ENCODE results near the gene FHOD3. TPM values are rescaled to one million over a fixed set of nuclear protein-coding genes. Genes with fewer than 3 reads are reported as not detected.
A peak's percentile ranks its signal among the peaks of the same experiment; 100 is the strongest.

FHOD3 gene
- total RNA-seq, 1 experiment from 2014 or later = 18.1 TPM

DNA sequence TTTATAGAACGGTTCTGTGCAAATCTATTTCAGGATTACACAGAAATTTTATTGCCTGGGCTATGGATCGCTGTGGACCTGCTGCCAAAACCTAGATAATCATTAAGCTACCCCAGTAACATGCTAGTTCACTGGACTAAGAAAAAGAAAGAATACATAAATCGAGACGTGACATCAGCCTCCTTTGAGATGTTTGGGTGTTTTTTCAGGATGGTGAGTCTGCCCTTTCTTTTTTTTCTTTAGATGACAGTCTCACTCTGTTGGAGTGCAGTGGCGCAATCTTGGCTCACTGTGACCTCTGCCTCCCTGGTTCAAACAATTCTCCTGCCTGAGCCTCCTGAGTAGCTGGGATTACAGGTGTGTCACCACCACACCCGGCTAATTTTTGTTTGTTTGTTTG lies 52.0 kb downstream of the FHOD3 start:
- peaks cover 38% of the 10 kb centered on the region for H3K79me2 ChIP-seq (ENCODE audit: low read length)
- no peak for ATAC-seq
- ChIA-PET POLR2A (ENCODE audit: unreplicated experiment) (no interaction called here), CTCF (no interaction called here)
- H3K4me3 ChIP-seq (ENCODE audit: low read length) = no peak overlapping the region
- H3K36me3 ChIP-seq (ENCODE audit: low read depth, low read length) = no peaks in the 10 kb centered on the region
- no peak overlapping the region for H3K4me2 ChIP-seq (ENCODE audit: low read length)
- no TSS peak for BruUV-seq (replicated peaks)
- H3K27me3 ChIP-seq (ENCODE audit: low read length) = no peaks in the 10 kb centered on the region
- no peaks in the 10 kb centered on the region for H3K9me3 ChIP-seq (ENCODE audit: low read length)
- intact Hi-C loops (cut with micrococcal nuclease) = no loop called here
- H3F3A ChIP-seq (ENCODE audit: low read length, unreplicated experiment) = no peaks in the 10 kb centered on the region
- no peaks in the 10 kb centered on the region for H3K9me2 ChIP-seq (replicated peaks; ENCODE audit: low read length)
- TF ChIP-seq, protein P1, sequence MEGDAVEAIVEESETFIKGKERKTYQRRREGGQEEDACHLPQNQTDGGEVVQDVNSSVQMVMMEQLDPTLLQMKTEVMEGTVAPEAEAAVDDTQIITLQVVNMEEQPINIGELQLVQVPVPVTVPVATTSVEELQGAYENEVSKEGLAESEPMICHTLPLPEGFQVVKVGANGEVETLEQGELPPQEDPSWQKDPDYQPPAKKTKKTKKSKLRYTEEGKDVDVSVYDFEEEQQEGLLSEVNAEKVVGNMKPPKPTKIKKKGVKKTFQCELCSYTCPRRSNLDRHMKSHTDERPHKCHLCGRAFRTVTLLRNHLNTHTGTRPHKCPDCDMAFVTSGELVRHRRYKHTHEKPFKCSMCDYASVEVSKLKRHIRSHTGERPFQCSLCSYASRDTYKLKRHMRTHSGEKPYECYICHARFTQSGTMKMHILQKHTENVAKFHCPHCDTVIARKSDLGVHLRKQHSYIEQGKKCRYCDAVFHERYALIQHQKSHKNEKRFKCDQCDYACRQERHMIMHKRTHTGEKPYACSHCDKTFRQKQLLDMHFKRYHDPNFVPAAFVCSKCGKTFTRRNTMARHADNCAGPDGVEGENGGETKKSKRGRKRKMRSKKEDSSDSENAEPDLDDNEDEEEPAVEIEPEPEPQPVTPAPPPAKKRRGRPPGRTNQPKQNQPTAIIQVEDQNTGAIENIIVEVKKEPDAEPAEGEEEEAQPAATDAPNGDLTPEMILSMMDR (conservative IDR thresholded peaks at IDR 0.05; ENCODE audit: low read depth, low read length) = no peak
- no peak for TF ChIP-seq EZH2 (IDR thresholded peaks at IDR 0.05; ENCODE audit: low read length, unreplicated experiment)
- no peak for TF ChIP-seq EZH2phosphoT487 (IDR thresholded peaks at IDR 0.05; ENCODE audit: borderline replicate concordance, low read length)
- peak; percentile 4 for DNase-seq
- H3K27ac ChIP-seq (ENCODE audit: low read length) = no peak overlapping the region
- H3K4me1 ChIP-seq (ENCODE audit: insufficient read depth, low read length) = peaks cover 19% of the 10 kb centered on the region
- H3K9ac ChIP-seq (ENCODE audit: low read length) = no peak overlapping the region
- H4K20me1 ChIP-seq (ENCODE audit: low read length) = no peaks in the 10 kb centered on the region
- H2AFZ ChIP-seq (ENCODE audit: low read length) = no peak overlapping the region

DNA sequence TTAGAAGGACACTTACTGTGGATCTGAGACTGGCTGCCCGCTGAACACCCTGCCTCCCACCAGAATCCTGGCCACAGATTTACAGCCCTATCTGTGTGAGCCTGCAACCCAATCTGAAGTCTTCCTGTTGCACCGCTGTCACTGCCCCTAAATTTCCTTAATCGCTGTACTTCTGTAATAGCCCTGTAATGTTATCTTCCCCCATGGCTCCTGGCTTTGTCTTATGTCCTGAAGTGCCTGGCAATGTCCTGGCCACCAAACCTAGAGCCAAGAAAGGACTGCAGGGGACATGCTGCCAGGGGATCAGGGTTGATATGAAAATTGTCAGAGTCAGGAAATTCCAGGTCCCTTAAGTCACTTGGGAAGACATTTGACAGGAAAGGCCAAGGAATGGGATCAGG lies 52.7 kb downstream of the FHOD3 start:
- ATAC-seq (no peak), DNase-seq (no peak)
- H3K9me2 ChIP-seq (replicated peaks; ENCODE audit: low read length) = no peaks in the 10 kb centered on the region
- POLR2A ChIA-PET (ENCODE audit: unreplicated experiment) = no interaction called here
- H3K79me2 ChIP-seq (ENCODE audit: low read length) = peaks cover 38% of the 10 kb centered on the region
- H3K9ac ChIP-seq (ENCODE audit: low read length) = no peak overlapping the region
- no peaks in the 10 kb centered on the region for H3K9me3 ChIP-seq (ENCODE audit: low read length)
- no peaks in the 10 kb centered on the region for H3F3A ChIP-seq (ENCODE audit: low read length, unreplicated experiment)
- no peak overlapping the region for H3K27ac ChIP-seq (ENCODE audit: low read length)
- no peak overlapping the region for H2AFZ ChIP-seq (ENCODE audit: low read length)
- no peaks in the 10 kb centered on the region for H3K36me3 ChIP-seq (ENCODE audit: low read depth, low read length)
- H3K4me1 ChIP-seq (ENCODE audit: insufficient read depth, low read length) = peaks cover 25% of the 10 kb centered on the region
- no TSS peak for BruUV-seq (replicated peaks)
- H3K27me3 ChIP-seq (ENCODE audit: low read length) = no peaks in the 10 kb centered on the region
- CTCF ChIA-PET = no interaction called here
- TF ChIP-seq, protein P1 (conservative IDR thresholded peaks at IDR 0.05; ENCODE audit: low read depth, low read length) = no peak
- TF ChIP-seq EZH2phosphoT487 (IDR thresholded peaks at IDR 0.05; ENCODE audit: borderline replicate concordance, low read length) (no peak), EZH2 (IDR thresholded peaks at IDR 0.05; ENCODE audit: low read length, unreplicated experiment) (no peak)
- no peak overlapping the region for H3K4me2 ChIP-seq (ENCODE audit: low read length)
- intact Hi-C loops (cut with micrococcal nuclease) = loop anchor here (5.0 kb wide), 1 partner anchor 43 kb away; no protein-coding TSS in a partner anchor
- no peaks in the 10 kb centered on the region for H4K20me1 ChIP-seq (ENCODE audit: low read length)
- no peak overlapping the region for H3K4me3 ChIP-seq (ENCODE audit: low read length)

DNA sequence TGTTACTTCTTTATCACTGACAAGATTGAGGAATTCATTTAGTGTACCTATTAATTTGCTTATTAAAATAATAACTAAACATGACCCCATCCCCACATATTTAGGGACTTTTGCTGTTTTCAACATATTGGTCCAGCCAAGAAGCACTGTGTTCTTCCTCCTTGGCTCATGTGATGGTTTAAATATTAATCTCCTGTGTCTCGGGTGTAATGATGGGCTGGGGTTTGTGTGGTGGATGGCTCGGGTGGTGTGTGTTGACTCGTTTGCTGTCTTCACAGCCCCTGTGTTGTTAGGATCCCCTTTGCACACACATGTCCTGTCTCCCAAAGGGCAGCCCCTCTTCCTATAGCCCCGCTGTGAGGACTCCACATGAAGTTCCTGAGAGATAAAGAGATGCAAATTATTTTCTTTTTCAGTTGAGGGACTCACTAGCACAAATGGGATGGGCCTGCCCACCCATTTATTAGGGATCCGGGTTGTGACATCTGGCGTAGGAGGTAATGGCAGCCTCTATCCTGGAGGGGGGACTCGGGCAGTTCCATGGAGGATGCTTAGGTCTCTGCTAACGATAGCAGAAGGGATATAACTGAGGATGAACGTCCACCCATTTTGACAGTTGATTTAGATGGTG lies 53.4 kb downstream of the FHOD3 start:
- no peaks in the 10 kb centered on the region for H4K20me1 ChIP-seq (ENCODE audit: low read length)
- peaks cover 38% of the 10 kb centered on the region for H3K79me2 ChIP-seq (ENCODE audit: low read length)
- H3K4me1 ChIP-seq (ENCODE audit: insufficient read depth, low read length) = peaks cover 31% of the 10 kb centered on the region
- H3K27ac ChIP-seq (ENCODE audit: low read length) = no peak overlapping the region
- no peaks in the 10 kb centered on the region for H3K27me3 ChIP-seq (ENCODE audit: low read length)
- ChIA-PET POLR2A (ENCODE audit: unreplicated experiment) (no interaction called here), CTCF (no interaction called here)
- H3K9me2 ChIP-seq (replicated peaks; ENCODE audit: low read length) = no peaks in the 10 kb centered on the region
- no peak overlapping the region for H3K9ac ChIP-seq (ENCODE audit: low read length)
- H3K9me3 ChIP-seq (ENCODE audit: low read length) = no peaks in the 10 kb centered on the region
- BruUV-seq (replicated peaks) = no TSS peak
- H3K36me3 ChIP-seq (ENCODE audit: low read depth, low read length) = no peaks in the 10 kb centered on the region
- no peak for ATAC-seq
- no peaks in the 10 kb centered on the region for H3F3A ChIP-seq (ENCODE audit: low read length, unreplicated experiment)
- no peak for DNase-seq
- TF ChIP-seq EZH2 (IDR thresholded peaks at IDR 0.05; ENCODE audit: low read length, unreplicated experiment) (no peak), EZH2phosphoT487 (IDR thresholded peaks at IDR 0.05; ENCODE audit: borderline replicate concordance, low read length) (no peak)
- TF ChIP-seq, protein P1 (conservative IDR thresholded peaks at IDR 0.05; ENCODE audit: low read depth, low read length) = no peak
- no peak overlapping the region for H3K4me2 ChIP-seq (ENCODE audit: low read length)
- H2AFZ ChIP-seq (ENCODE audit: low read length) = no peak overlapping the region
- H3K4me3 ChIP-seq (ENCODE audit: low read length) = no peak overlapping the region
- intact Hi-C loops (cut with micrococcal nuclease) = loop anchor here (5.0 kb wide), 1 partner anchor 44 kb away; no protein-coding TSS in a partner anchor
